ENCODE results near the gene NUP210L. TPM values are rescaled to one million over a fixed set of nuclear protein-coding genes. Genes with fewer than 3 reads are reported as not detected.
A peak's percentile ranks its signal among the peaks of the same experiment; 100 is the strongest.
"Not testable (repeated sequence)": the region's sequence is repeated elsewhere in the genome, so short reads cannot be mapped to it uniquely, and the experiment has no call there.

The NUP210L gene
- total RNA-seq, 1 donor: under 0.01 TPM

DNA sequence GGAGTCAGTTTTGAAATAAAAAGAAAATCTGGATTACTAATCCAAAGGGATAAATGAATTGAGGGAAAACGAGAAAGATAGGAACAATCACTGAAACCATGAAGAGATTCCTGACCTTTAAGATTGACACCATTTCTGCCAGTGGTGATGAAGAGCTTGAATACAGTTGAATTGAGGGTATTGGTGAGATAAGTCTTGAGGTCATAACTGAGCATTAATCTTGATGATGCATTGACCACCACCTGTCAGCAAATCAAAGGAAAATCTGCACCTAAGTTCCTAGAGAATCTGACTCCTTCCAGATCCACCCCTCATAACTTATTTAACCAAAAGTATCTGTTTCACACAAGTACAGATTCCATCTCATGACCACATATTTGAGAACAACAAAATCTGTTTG lies 142.7 kb downstream of the NUP210L start:
- Histone ChIP-seq H3K4me2 (ENCODE audit: insufficient read depth, low read length) (no peak overlapping the region), H3K4me3 (ENCODE audit: insufficient read depth, low read length) (no peak overlapping the region), H3K36me3 (ENCODE audit: insufficient read depth, low read length) (no peaks in the 10 kb centered on the region), H3K9me3 (ENCODE audit: low read depth, low read length) (no peaks in the 10 kb centered on the region), H3K79me2 (ENCODE audit: insufficient read depth, low read length) (no peaks in the 10 kb centered on the region), H4K20me1 (ENCODE audit: insufficient read depth, low read length) (no peaks in the 10 kb centered on the region), H2AFZ (ENCODE audit: low read length) (no peak overlapping the region), H3K27me3 (ENCODE audit: insufficient read depth, low read length) (no peaks in the 10 kb centered on the region), H3K4me1 (ENCODE audit: insufficient read depth, low read length) (peaks cover 3% of the 10 kb centered on the region), H3K27ac (ENCODE audit: low read depth, low read length) (no peak overlapping the region)
- DNase-seq (ENCODE audit: insufficient read length, low spot score, missing footprints): no peak
- TF ChIP-seq CTCF (IDR thresholded peaks at IDR 0.05; ENCODE audit: extremely low read depth, low read depth, low read length): no peak

DNA sequence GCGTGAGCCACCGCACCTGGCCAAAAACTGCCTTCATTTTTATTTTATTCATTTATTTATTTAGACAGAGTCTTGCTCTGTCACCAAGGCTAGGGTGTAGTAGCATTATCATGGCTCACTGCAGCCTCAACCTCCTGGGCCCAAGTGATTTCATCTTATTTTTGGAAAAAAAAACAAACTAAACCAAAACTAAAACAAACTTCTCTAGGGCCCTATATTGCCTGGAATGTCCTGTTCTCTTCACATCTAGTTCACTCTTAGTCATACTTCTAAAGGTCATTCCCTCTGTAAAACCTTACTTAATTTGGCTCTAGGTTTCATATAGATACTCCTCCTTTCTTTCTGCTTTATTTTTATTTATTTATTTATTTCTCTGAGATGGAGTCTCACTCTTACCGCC lies 148.7 kb downstream of the NUP210L start:
- TF ChIP-seq CTCF (IDR thresholded peaks at IDR 0.05; ENCODE audit: extremely low read depth, low read depth, low read length): no peak
- Histone ChIP-seq H4K20me1 (ENCODE audit: insufficient read depth, low read length) (no peaks in the 10 kb centered on the region), H2AFZ (ENCODE audit: low read length) (no peak overlapping the region)

DNA sequence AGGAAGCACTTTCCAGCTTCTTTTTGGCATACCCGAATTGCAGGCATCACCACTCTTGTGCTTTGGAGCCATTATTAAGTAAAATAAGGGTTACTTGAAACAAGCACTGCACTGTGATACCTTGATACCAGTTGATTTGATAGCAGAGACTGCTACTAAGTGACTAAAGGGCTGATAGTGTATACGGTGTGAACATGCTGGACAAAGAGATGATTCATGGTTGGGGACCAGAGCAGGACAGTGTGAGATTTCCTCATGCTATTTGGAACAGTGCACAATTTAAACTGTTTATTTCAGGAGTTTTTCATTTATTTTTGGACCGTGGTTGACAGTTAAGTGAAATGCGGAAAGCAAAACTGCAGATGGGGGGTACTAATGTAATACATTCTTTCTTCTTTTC lies 154.5 kb downstream of the NUP210L start:
- no peaks in the 10 kb centered on the region for H3K27me3 ChIP-seq (ENCODE audit: insufficient read depth, low read length)
- H3K4me2 ChIP-seq (ENCODE audit: insufficient read depth, low read length): no peak overlapping the region
- no peaks in the 10 kb centered on the region for H3K79me2 ChIP-seq (ENCODE audit: insufficient read depth, low read length)
- H3K9me3 ChIP-seq (ENCODE audit: low read depth, low read length): no peaks in the 10 kb centered on the region
- H3K36me3 ChIP-seq (ENCODE audit: insufficient read depth, low read length): peaks cover 4% of the 10 kb centered on the region
- no peak overlapping the region for H3K4me3 ChIP-seq (ENCODE audit: insufficient read depth, low read length)
- TF ChIP-seq CTCF (IDR thresholded peaks at IDR 0.05; ENCODE audit: extremely low read depth, low read depth, low read length): no peak
- no peak for DNase-seq (ENCODE audit: insufficient read length, low spot score, missing footprints)
- H3K4me1 ChIP-seq (ENCODE audit: insufficient read depth, low read length): peaks cover 5% of the 10 kb centered on the region
- no peaks in the 10 kb centered on the region for H4K20me1 ChIP-seq (ENCODE audit: insufficient read depth, low read length)
- no peak overlapping the region for H2AFZ ChIP-seq (ENCODE audit: low read length)
- H3K27ac ChIP-seq (ENCODE audit: low read depth, low read length): no peak overlapping the region

More for the DNA sequence above, 148.7 kb downstream of the NUP210L start:
- H3K4me2 ChIP-seq (ENCODE audit: insufficient read depth, low read length): peak overlapping the region; percentile 32
- peaks cover 10% of the 10 kb centered on the region for H3K4me1 ChIP-seq (ENCODE audit: insufficient read depth, low read length)
- peak; percentile 89 for DNase-seq (ENCODE audit: insufficient read length, low spot score, missing footprints)
- H3K9me3 ChIP-seq (ENCODE audit: low read depth, low read length): no peaks in the 10 kb centered on the region
- H3K27me3 ChIP-seq (ENCODE audit: insufficient read depth, low read length): no peaks in the 10 kb centered on the region
- H3K27ac ChIP-seq (ENCODE audit: low read depth, low read length): no peak overlapping the region
- H3K4me3 ChIP-seq (ENCODE audit: insufficient read depth, low read length): no peak overlapping the region
- H3K36me3 ChIP-seq (ENCODE audit: insufficient read depth, low read length): no peaks in the 10 kb centered on the region
- H3K79me2 ChIP-seq (ENCODE audit: insufficient read depth, low read length): no peaks in the 10 kb centered on the region

DNA sequence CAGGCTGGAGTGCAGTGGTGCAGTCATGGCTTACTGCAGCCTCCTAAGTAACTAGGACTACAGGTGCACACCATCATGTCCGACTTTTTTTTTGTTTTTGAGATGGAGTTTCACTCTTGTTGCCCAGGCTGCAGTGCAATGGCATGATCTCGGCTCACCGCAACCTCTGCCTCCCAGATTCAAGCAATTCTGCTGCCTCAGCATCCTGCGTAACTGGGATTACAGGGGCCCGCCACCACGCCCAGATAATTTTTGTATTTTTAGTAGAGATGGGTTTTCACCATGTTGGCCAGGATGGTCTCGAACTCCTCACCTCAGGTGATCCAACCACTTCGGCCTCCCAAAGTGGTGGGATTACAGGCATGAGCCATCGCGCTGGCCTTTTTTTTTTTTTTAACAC lies 158.0 kb downstream of the NUP210L start:
- H3K27ac ChIP-seq (ENCODE audit: low read depth, low read length): not testable (repeated sequence)
- H3K36me3 ChIP-seq (ENCODE audit: insufficient read depth, low read length): peaks cover 26% of the 10 kb centered on the region

More for the DNA sequence above, 158.0 kb downstream of the NUP210L start:
- H3K9me3 ChIP-seq (ENCODE audit: low read depth, low read length); DNase-seq (ENCODE audit: insufficient read length, low spot score, missing footprints); H3K4me2 ChIP-seq (ENCODE audit: insufficient read depth, low read length); H2AFZ ChIP-seq (ENCODE audit: low read length); H3K4me3 ChIP-seq (ENCODE audit: insufficient read depth, low read length); H3K79me2 ChIP-seq (ENCODE audit: insufficient read depth, low read length); H3K27me3 ChIP-seq (ENCODE audit: insufficient read depth, low read length); H4K20me1 ChIP-seq (ENCODE audit: insufficient read depth, low read length): not testable (repeated sequence)
- peaks cover 14% of the 10 kb centered on the region for H3K4me1 ChIP-seq (ENCODE audit: insufficient read depth, low read length)

Measured in osteoblast (primary cell).